Glutamatergic neuron (in vitro differentiated cells): Measurements from ENCODE around the gene POLD3. TPM values are rescaled to one million over a fixed set of nuclear protein-coding genes. Genes with fewer than 3 reads are reported as not detected.

Experiments
- DNase-seq: peaks from one replicate; pipeline ENCODE4 v3.0.0; 2022
- H3K27ac Mint-ChIP-seq: one replicate; pipeline ENCODE4 v1.8.0; 2020; ENCODE audit warnings: mild to moderate bottlenecking, mixed read lengths, inconsistent platforms; ENCODE audit not compliant: unreplicated experiment
- H3K27me3 Mint-ChIP-seq: one replicate; pipeline ENCODE4 v1.8.0; 2020; ENCODE audit warnings: mild to moderate bottlenecking, moderate library complexity, mixed read lengths, inconsistent platforms; ENCODE audit not compliant: unreplicated experiment
- H3K36me3 Mint-ChIP-seq: one replicate; pipeline ENCODE4 v1.8.0; 2020; ENCODE audit warnings: mild to moderate bottlenecking, mixed read lengths, inconsistent platforms; ENCODE audit not compliant: unreplicated experiment
- H3K4me1 Mint-ChIP-seq: one replicate; pipeline ENCODE4 v1.8.0; 2020; ENCODE audit warnings: mild to moderate bottlenecking, low read depth, mixed read lengths, inconsistent platforms; ENCODE audit not compliant: unreplicated experiment
- H3K4me3 Mint-ChIP-seq: one replicate; pipeline ENCODE4 v1.8.0; 2020; ENCODE audit warnings: mild to moderate bottlenecking, mixed read lengths, inconsistent platforms; ENCODE audit not compliant: unreplicated experiment
- H3K9me3 Mint-ChIP-seq: one replicate; pipeline ENCODE4 v1.8.0; 2020; ENCODE audit warnings: mild to moderate bottlenecking, moderate library complexity, mixed read lengths, inconsistent platforms; ENCODE audit not compliant: unreplicated experiment
- total RNA-seq: library from RNA; stranded (reverse); fragmentation: NEBNext Ultra II Directional; extraction: Animal tissue kit (Norgen Biotek cat#: 25700); gene quantifications from one replicate; pipeline ENCODE4 v1.2.1, GENCODE V29; 2021; ENCODE audit not compliant: unreplicated experiment
- TF ChIP-seq, protein P1 (sequence below): fragments of 200-600 bp; sonication (generic); IDR thresholded peaks from one replicate; pipeline ENCODE4 v1.5.0; 2021; ENCODE audit not compliant: partially characterized antibody, unreplicated experiment

POLD3 gene
- total RNA-seq, 1 donor from 2014 or later: 9.0 TPM

DNA sequence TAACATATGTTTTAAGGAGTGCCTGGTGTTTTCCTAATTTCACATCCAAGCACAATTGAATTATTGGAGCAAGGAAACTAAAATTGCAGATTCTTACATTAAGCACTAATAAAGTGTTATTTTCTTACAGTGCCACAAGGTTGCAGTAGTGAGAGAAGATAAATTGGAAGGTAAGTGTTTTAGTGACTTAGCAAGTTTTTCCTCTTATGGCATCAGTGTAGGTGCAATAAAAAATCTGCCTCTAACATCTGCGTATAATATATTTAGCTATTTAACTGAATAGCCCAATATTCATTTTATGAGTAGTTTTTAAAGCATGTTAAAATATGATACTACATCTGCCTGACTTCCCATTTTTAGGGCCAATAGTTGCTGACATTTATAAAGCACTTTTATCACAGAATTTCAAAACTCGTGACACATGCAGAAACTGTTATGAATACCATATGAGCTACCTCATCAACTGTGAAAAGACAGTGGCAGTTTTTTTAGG is 19.0 kb downstream of the POLD3 start:
- Mint-ChIP-seq H3K4me1 (peaks cover 4% of the 10 kb centered on the region), H3K27me3 (no peaks in the 10 kb centered on the region), H3K9me3 (no peaks in the 10 kb centered on the region), H3K27ac (no peak overlapping the region), H3K4me3 (no peak overlapping the region), H3K36me3 (no peaks in the 10 kb centered on the region)
- TF ChIP-seq, protein P1, sequence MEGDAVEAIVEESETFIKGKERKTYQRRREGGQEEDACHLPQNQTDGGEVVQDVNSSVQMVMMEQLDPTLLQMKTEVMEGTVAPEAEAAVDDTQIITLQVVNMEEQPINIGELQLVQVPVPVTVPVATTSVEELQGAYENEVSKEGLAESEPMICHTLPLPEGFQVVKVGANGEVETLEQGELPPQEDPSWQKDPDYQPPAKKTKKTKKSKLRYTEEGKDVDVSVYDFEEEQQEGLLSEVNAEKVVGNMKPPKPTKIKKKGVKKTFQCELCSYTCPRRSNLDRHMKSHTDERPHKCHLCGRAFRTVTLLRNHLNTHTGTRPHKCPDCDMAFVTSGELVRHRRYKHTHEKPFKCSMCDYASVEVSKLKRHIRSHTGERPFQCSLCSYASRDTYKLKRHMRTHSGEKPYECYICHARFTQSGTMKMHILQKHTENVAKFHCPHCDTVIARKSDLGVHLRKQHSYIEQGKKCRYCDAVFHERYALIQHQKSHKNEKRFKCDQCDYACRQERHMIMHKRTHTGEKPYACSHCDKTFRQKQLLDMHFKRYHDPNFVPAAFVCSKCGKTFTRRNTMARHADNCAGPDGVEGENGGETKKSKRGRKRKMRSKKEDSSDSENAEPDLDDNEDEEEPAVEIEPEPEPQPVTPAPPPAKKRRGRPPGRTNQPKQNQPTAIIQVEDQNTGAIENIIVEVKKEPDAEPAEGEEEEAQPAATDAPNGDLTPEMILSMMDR: peak; percentile 65
- DNase-seq: no peak

- DNase-seq: no peak
- Mint-ChIP-seq H3K4me1 (peaks cover 4% of the 10 kb centered on the region), H3K27me3 (no peaks in the 10 kb centered on the region), H3K36me3 (no peaks in the 10 kb centered on the region), H3K9me3 (no peaks in the 10 kb centered on the region), H3K27ac (no peak overlapping the region), H3K4me3 (no peak overlapping the region)
- TF ChIP-seq, protein P1: no peak
These were observed 20.5 kb downstream of the POLD3 start for GRCh38 chr11:74612877-74613276.

DNA sequence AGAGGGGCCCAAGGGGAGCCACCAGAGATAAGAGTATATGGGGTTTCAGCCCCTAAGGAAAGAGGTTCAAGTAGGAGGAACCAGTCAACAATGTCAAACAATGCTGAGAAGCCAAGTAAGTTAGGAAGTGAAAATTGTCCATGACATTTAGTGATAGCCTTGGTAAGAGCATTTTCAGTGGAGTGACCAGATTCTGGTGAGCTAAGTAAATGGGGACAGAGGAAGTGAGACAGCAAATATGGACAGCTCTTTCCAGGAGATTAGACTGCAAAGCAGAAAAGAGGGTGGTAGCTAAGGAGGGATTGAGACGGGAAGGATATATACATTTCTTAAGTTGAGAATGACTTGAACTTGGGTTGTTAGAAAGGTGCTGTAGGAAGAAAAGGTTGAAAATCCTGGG is 22.9 kb downstream of the POLD3 start:
- TF ChIP-seq, protein P1: no peak
- no peaks in the 10 kb centered on the region for H3K4me1 Mint-ChIP-seq
- H3K36me3 Mint-ChIP-seq: no peaks in the 10 kb centered on the region
- no peaks in the 10 kb centered on the region for H3K9me3 Mint-ChIP-seq
- H3K27me3 Mint-ChIP-seq: no peaks in the 10 kb centered on the region
- no peak overlapping the region for H3K4me3 Mint-ChIP-seq
- no peak for DNase-seq
- no peak overlapping the region for H3K27ac Mint-ChIP-seq

DNA sequence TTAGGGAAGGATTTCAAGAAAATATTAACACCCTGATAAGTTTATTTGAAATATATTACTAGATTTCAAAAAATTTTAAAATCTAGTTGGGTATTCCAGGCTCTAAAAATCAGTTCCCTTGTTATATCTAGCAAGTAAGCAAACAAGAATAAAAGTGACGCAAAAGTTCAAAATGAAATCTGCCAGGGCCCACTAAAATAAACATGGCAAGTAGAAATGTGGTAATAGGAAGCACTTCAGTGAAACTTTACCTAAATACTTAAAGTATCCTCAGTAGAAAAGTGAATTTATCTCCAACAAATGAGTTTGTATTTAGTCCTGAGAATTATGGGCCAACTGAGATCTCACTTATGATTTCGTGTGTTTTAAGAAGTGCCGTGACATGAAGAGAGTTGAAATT is 23.6 kb downstream of the POLD3 start:
- Mint-ChIP-seq H3K9me3 (no peaks in the 10 kb centered on the region), H3K4me3 (no peak overlapping the region), H3K27ac (no peak overlapping the region), H3K4me1 (peaks cover under 1% of the 10 kb centered on the region), H3K27me3 (no peaks in the 10 kb centered on the region), H3K36me3 (no peaks in the 10 kb centered on the region)
- TF ChIP-seq, protein P1: no peak
- DNase-seq: no peak

DNA sequence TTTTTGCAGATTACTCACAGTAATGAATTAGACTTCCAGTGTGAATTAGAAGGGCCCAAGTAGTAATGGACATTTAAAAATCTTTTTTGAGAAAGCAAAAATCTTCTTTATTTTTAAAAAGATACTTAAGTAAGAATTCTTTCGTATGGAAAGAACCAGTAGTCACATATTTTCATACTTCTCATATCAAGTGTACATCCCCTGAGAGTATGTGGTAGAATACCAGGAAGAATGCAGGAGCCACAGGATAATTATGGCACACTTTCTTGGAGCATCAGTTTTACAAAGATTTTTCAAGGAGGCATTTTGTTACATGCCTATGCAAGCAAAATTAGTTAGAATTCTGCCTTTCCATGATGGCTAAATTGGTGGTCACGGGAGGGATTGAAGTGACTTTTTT is 28.1 kb downstream of the POLD3 start:
- no peaks in the 10 kb centered on the region for H3K36me3 Mint-ChIP-seq
- H3K9me3 Mint-ChIP-seq: no peaks in the 10 kb centered on the region
- H3K27me3 Mint-ChIP-seq: no peaks in the 10 kb centered on the region
- H3K4me1 Mint-ChIP-seq: peaks cover 7% of the 10 kb centered on the region
- H3K4me3 Mint-ChIP-seq: no peak overlapping the region
- no peak for DNase-seq
- TF ChIP-seq, protein P1: no peak
- no peak overlapping the region for H3K27ac Mint-ChIP-seq
